ENCODE measurements around the gene ATP10D.
"Not testable (repeated sequence)": the region's sequence is repeated elsewhere in the genome, so short reads cannot be mapped to it uniquely, and the experiment has no call there.

ATP10D gene

GRCh38 chr4:47505666-47506065, 20.6 kb downstream of the ATP10D start:
- H3K36me3 Mint-ChIP-seq (ENCODE audit: low read depth) = no peaks in the 10 kb centered on the region
- H3K27ac Mint-ChIP-seq = no peak overlapping the region
- H3K9me3 Mint-ChIP-seq = no peaks in the 10 kb centered on the region
- peaks cover 13% of the 10 kb centered on the region for H3K27me3 Mint-ChIP-seq (ENCODE audit: low read depth)
- no peak overlapping the region for H3K4me3 Mint-ChIP-seq
- peaks cover 4% of the 10 kb centered on the region for H3K4me1 Mint-ChIP-seq (ENCODE audit: low read depth)

- Mint-ChIP-seq H3K27me3 (ENCODE audit: low read depth) (peaks cover 15% of the 10 kb centered on the region), H3K9me3 (no peaks in the 10 kb centered on the region), H3K27ac (no peak overlapping the region), H3K4me1 (ENCODE audit: low read depth) (peaks cover 5% of the 10 kb centered on the region), H3K4me3 (no peak overlapping the region), H3K36me3 (ENCODE audit: low read depth) (no peaks in the 10 kb centered on the region)
Measured at GRCh38 chr4:47510506-47511143, 25.6 kb downstream of the ATP10D start.

- no peaks in the 10 kb centered on the region for H3K9me3 Mint-ChIP-seq
- no peak overlapping the region for H3K4me3 Mint-ChIP-seq
- H3K36me3 Mint-ChIP-seq (ENCODE audit: low read depth) = no peaks in the 10 kb centered on the region
- H3K4me1 Mint-ChIP-seq (ENCODE audit: low read depth) = peaks cover 5% of the 10 kb centered on the region
- H3K27ac Mint-ChIP-seq = no peak overlapping the region
- H3K27me3 Mint-ChIP-seq (ENCODE audit: low read depth) = peaks cover 8% of the 10 kb centered on the region
Measured at GRCh38 chr4:47513461-47513860, 28.4 kb downstream of the ATP10D start.

- no peaks in the 10 kb centered on the region for H3K36me3 Mint-ChIP-seq (ENCODE audit: low read depth)
- no peaks in the 10 kb centered on the region for H3K9me3 Mint-ChIP-seq
- peaks cover 6% of the 10 kb centered on the region for H3K4me1 Mint-ChIP-seq (ENCODE audit: low read depth)
- H3K27ac Mint-ChIP-seq = no peak overlapping the region
- H3K4me3 Mint-ChIP-seq = no peak overlapping the region
- H3K27me3 Mint-ChIP-seq (ENCODE audit: low read depth) = no peaks in the 10 kb centered on the region
Measured at GRCh38 chr4:47519239-47519883, 34.3 kb downstream of the ATP10D start.

- Mint-ChIP-seq H3K9me3 (peaks cover 21% of the 10 kb centered on the region), H3K4me3 (no peak overlapping the region), H3K4me1 (ENCODE audit: low read depth) (peaks cover 4% of the 10 kb centered on the region), H3K27ac (no peak overlapping the region), H3K36me3 (ENCODE audit: low read depth) (peaks cover 18% of the 10 kb centered on the region), H3K27me3 (ENCODE audit: low read depth) (no peaks in the 10 kb centered on the region)
Measured at GRCh38 chr4:47525154-47525819, 40.2 kb downstream of the ATP10D start.

- Mint-ChIP-seq H3K9me3 (peaks cover 21% of the 10 kb centered on the region), H3K36me3 (ENCODE audit: low read depth) (peaks cover 24% of the 10 kb centered on the region), H3K4me3 (no peak overlapping the region), H3K27me3 (ENCODE audit: low read depth) (no peaks in the 10 kb centered on the region), H3K4me1 (ENCODE audit: low read depth) (peaks cover 11% of the 10 kb centered on the region), H3K27ac (no peak overlapping the region)
Measured at GRCh38 chr4:47526281-47526680, 41.2 kb downstream of the ATP10D start.

- H3K9me3 Mint-ChIP-seq = peaks cover 21% of the 10 kb centered on the region
- not testable (repeated sequence) for H3K27me3 Mint-ChIP-seq (ENCODE audit: low read depth); H3K4me3 Mint-ChIP-seq; H3K27ac Mint-ChIP-seq
- H3K4me1 Mint-ChIP-seq (ENCODE audit: low read depth) = peaks cover 31% of the 10 kb centered on the region
- H3K36me3 Mint-ChIP-seq (ENCODE audit: low read depth) = peaks cover 24% of the 10 kb centered on the region
Measured at GRCh38 chr4:47528646-47529045, 43.6 kb downstream of the ATP10D start.

GRCh38 chr4:47530801-47531200, 45.7 kb downstream of the ATP10D start:
- Mint-ChIP-seq H3K4me3 (no peak overlapping the region), H3K36me3 (ENCODE audit: low read depth) (peaks cover 29% of the 10 kb centered on the region), H3K4me1 (ENCODE audit: low read depth) (peaks cover 49% of the 10 kb centered on the region), H3K27ac (peak overlapping the region; percentile 38), H3K9me3 (peaks cover 34% of the 10 kb centered on the region), H3K27me3 (ENCODE audit: low read depth) (no peaks in the 10 kb centered on the region)

GRCh38 chr4:47531241-47531953, 46.3 kb downstream of the ATP10D start:
- Mint-ChIP-seq H3K27me3 (ENCODE audit: low read depth) (no peaks in the 10 kb centered on the region), H3K4me3 (peak overlapping the region; percentile 54), H3K4me1 (ENCODE audit: low read depth) (peaks cover 49% of the 10 kb centered on the region), H3K9me3 (peaks cover 34% of the 10 kb centered on the region), H3K36me3 (ENCODE audit: low read depth) (peaks cover 26% of the 10 kb centered on the region), H3K27ac (peak overlapping the region; percentile 73)

- H3K27ac Mint-ChIP-seq = peak overlapping the region; percentile 73
- peaks cover 34% of the 10 kb centered on the region for H3K9me3 Mint-ChIP-seq
- peaks cover 47% of the 10 kb centered on the region for H3K4me1 Mint-ChIP-seq (ENCODE audit: low read depth)
- peak overlapping the region; percentile 54 for H3K4me3 Mint-ChIP-seq
- no peaks in the 10 kb centered on the region for H3K27me3 Mint-ChIP-seq (ENCODE audit: low read depth)
- peaks cover 28% of the 10 kb centered on the region for H3K36me3 Mint-ChIP-seq (ENCODE audit: low read depth)
Measured at GRCh38 chr4:47531954-47532321, 46.9 kb downstream of the ATP10D start.

- peaks cover 47% of the 10 kb centered on the region for H3K4me1 Mint-ChIP-seq (ENCODE audit: low read depth)
Measured at GRCh38 chr4:47532658-47533057, 47.6 kb downstream of the ATP10D start.

GRCh38 chr4:47533689-47534347, 48.7 kb downstream of the ATP10D start:
- Mint-ChIP-seq H3K4me1 (ENCODE audit: low read depth) (peaks cover 49% of the 10 kb centered on the region), H3K36me3 (ENCODE audit: low read depth) (peaks cover 26% of the 10 kb centered on the region), H3K27me3 (ENCODE audit: low read depth) (no peaks in the 10 kb centered on the region), H3K27ac (peak overlapping the region; percentile 49), H3K4me3 (peak overlapping the region; percentile 55), H3K9me3 (peaks cover 27% of the 10 kb centered on the region)

More at GRCh38 chr4:47532658-47533057, 47.6 kb downstream of the ATP10D start:
- H3K9me3 Mint-ChIP-seq = peaks cover 34% of the 10 kb centered on the region
- peak overlapping the region; percentile 54 for H3K4me3 Mint-ChIP-seq
- no peaks in the 10 kb centered on the region for H3K27me3 Mint-ChIP-seq (ENCODE audit: low read depth)
- peaks cover 28% of the 10 kb centered on the region for H3K36me3 Mint-ChIP-seq (ENCODE audit: low read depth)
- peak overlapping the region; percentile 73 for H3K27ac Mint-ChIP-seq

- H3K4me1 Mint-ChIP-seq (ENCODE audit: low read depth) = peaks cover 49% of the 10 kb centered on the region
- no peak overlapping the region for H3K4me3 Mint-ChIP-seq
- H3K27me3 Mint-ChIP-seq (ENCODE audit: low read depth) = no peaks in the 10 kb centered on the region
- H3K36me3 Mint-ChIP-seq (ENCODE audit: low read depth) = peaks cover 18% of the 10 kb centered on the region
- no peak overlapping the region for H3K27ac Mint-ChIP-seq
- H3K9me3 Mint-ChIP-seq = peaks cover 18% of the 10 kb centered on the region
Measured at GRCh38 chr4:47534772-47535171, 49.7 kb downstream of the ATP10D start.

- peaks cover 45% of the 10 kb centered on the region for H3K4me1 Mint-ChIP-seq (ENCODE audit: low read depth)
- peaks cover 11% of the 10 kb centered on the region for H3K36me3 Mint-ChIP-seq (ENCODE audit: low read depth)
- H3K4me3 Mint-ChIP-seq = no peak overlapping the region
- no peak overlapping the region for H3K27ac Mint-ChIP-seq
- H3K9me3 Mint-ChIP-seq = peaks cover 12% of the 10 kb centered on the region
- H3K27me3 Mint-ChIP-seq (ENCODE audit: low read depth) = no peaks in the 10 kb centered on the region
Measured at GRCh38 chr4:47535567-47536147, 50.6 kb downstream of the ATP10D start.

Data from T-helper 1 cell treated with Interleukin-12 subunit alpha and Interleukin-12 subunit beta and Interleukin-4 antibody, amounts not matched to agents 30 μg/mL and 1 μg/mL, for 36 hours (primary cell).